HG03460 (cell line): ENCODE data around the gene DMD.
"Not testable (repeated sequence)": the region's sequence is repeated elsewhere in the genome, so short reads cannot be mapped to it uniquely, and the experiment has no call there.

Experiments used
- ATAC-seq: cut with Tn5 transposase; IDR thresholded peaks from one replicate; pipeline ENCODE4 v1.9.1; 2021; ENCODE audit not compliant: unreplicated experiment

Gene DMD

GRCh38 chrX:32644476-32645245 is 566.7 kb downstream of the DMD start:
- ATAC-seq, result no peak

GRCh38 chrX:32642283-32642682 is 569.1 kb downstream of the DMD start:
- ATAC-seq, result no peak

- ATAC-seq, result no peak
Measured at GRCh38 chrX:32618154-32618553, 593.2 kb downstream of the DMD start.

- no peak for ATAC-seq
Measured at GRCh38 chrX:32614707-32615106, 596.6 kb downstream of the DMD start.

- ATAC-seq, result no peak
Measured at GRCh38 chrX:32599156-32599555, 612.2 kb downstream of the DMD start.

GRCh38 chrX:32598707-32599106 is 612.6 kb downstream of the DMD start:
- no peak for ATAC-seq

- ATAC-seq, result no peak
Measured at GRCh38 chrX:32597777-32598176, 613.6 kb downstream of the DMD start.

- ATAC-seq, result no peak
Measured at GRCh38 chrX:32592786-32593185, 618.6 kb downstream of the DMD start.

- ATAC-seq, result no peak
Measured at GRCh38 chrX:32591589-32591988, 619.8 kb downstream of the DMD start.

GRCh38 chrX:32582729-32583128 is 628.6 kb downstream of the DMD start:
- ATAC-seq, result no peak

GRCh38 chrX:32576885-32577284 is 634.5 kb downstream of the DMD start:
- ATAC-seq, result no peak

GRCh38 chrX:32572644-32573043 is 638.7 kb downstream of the DMD start:
- no peak for ATAC-seq

GRCh38 chrX:32571579-32571978 is 639.8 kb downstream of the DMD start:
- no peak for ATAC-seq

- no peak for ATAC-seq
Measured at GRCh38 chrX:32562261-32562660, 649.1 kb downstream of the DMD start.

- ATAC-seq, result no peak
Measured at GRCh38 chrX:32545101-32545500, 666.2 kb downstream of the DMD start.

- ATAC-seq, result no peak
Measured at GRCh38 chrX:32538554-32538953, 672.8 kb downstream of the DMD start.

GRCh38 chrX:32533848-32534247 is 677.5 kb downstream of the DMD start:
- ATAC-seq, result peak; percentile 61

- ATAC-seq, result no peak
Measured at GRCh38 chrX:32532262-32532661, 679.1 kb downstream of the DMD start.

GRCh38 chrX:32530802-32531403 is 680.4 kb downstream of the DMD start:
- no peak for ATAC-seq

- ATAC-seq, result not testable (repeated sequence)
Measured at GRCh38 chrX:32528451-32528850, 682.9 kb downstream of the DMD start.

GRCh38 chrX:32525234-32525633 is 686.1 kb downstream of the DMD start:
- no peak for ATAC-seq

GRCh38 chrX:32524385-32524784 is 687.0 kb downstream of the DMD start:
- ATAC-seq, result no peak

- no peak for ATAC-seq
Measured at GRCh38 chrX:32520789-32521188, 690.6 kb downstream of the DMD start.
